HG03025 (cell line): ENCODE measurements around the gene PTGDR.
A peak's percentile ranks its signal among the peaks of the same experiment; 100 is the strongest.

Experiments
- ATAC-seq: cut with Tn5 transposase; IDR thresholded peaks from one replicate; pipeline ENCODE4 v1.9.1; 2021; ENCODE audit warnings: mild to moderate bottlenecking, moderate library complexity; ENCODE audit not compliant: unreplicated experiment, low FRiP score

The PTGDR gene, protein sequence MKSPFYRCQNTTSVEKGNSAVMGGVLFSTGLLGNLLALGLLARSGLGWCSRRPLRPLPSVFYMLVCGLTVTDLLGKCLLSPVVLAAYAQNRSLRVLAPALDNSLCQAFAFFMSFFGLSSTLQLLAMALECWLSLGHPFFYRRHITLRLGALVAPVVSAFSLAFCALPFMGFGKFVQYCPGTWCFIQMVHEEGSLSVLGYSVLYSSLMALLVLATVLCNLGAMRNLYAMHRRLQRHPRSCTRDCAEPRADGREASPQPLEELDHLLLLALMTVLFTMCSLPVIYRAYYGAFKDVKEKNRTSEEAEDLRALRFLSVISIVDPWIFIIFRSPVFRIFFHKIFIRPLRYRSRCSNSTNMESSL

DNA sequence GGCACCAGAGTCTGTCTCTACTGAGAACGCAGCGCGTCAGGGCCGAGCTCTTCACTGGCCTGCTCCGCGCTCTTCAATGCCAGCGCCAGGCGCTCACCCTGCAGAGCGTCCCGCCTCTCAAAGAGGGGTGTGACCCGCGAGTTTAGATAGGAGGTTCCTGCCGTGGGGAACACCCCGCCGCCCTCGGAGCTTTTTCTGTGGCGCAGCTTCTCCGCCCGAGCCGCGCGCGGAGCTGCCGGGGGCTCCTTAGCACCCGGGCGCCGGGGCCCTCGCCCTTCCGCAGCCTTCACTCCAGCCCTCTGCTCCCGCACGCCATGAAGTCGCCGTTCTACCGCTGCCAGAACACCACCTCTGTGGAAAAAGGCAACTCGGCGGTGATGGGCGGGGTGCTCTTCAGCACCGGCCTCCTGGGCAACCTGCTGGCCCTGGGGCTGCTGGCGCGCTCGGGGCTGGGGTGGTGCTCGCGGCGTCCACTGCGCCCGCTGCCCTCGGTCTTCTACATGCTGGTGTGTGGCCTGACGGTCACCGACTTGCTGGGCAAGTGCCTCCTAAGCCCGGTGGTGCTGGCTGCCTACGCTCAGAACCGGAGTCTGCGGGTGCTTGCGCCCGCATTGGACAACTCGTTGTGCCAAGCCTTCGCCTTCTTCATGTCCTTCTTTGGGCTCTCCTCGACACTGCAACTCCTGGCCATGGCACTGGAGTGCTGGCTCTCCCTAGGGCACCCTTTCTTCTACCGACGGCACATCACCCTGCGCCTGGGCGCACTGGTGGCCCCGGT lies at the start of gene PTGDR:
PTGDR (plus strand) TSS at position 198 of the 778 bp plus-strand sequence; CDS start at position 315, 117 bp downstream.
- ATAC-seq = no peak

- ATAC-seq = no peak
Measured at GRCh38 chr14:52219488-52220084, 47.9 kb upstream of the PTGDR start.

DNA sequence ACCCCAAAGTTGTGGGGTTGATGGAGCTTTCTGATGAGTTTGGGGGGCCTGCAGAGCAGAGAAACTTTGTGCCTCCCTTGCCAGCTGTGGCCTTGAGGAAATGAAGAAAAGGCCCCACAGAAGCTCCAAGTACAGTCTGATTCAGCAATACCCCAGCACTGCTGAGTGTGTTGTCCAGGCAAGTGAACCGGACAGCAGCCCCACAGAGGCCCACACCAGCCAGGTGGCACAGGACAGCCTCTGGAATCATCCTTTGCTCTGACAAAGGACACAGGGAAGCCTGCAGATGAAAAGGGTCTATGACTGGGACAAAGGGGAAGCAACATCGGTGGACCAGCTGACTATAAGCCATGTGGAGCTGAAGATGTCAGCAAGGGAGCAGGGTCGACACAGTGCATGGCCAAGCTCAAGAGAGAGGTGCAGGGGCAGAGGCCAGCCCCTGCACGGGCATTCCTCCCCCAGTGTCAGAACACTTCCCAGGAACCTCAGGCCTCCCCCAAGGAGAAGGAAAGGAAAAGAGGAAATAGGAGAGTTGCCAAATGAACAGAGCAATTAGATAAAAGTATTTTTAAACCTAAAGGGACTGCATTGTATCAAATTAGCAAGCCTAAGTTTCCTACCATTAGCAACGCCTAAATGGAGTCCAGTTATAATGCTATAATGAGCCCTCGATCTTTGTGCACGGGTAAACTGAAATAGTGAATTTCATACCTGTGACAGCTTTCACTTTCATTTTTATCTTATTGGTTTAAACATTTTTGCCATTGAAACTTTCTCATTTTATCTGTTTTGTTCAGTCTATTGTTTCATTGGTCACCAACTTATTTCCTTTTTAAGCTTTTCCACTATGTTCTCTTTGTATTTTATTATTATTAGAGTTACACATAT lies 46.3 kb upstream of the PTGDR start:
- no peak for ATAC-seq

GRCh38 chr14:52222901-52223300 lies 44.6 kb upstream of the PTGDR start:
- no peak for ATAC-seq

- no peak for ATAC-seq
Measured at GRCh38 chr14:52227619-52228222, 39.8 kb upstream of the PTGDR start.

GRCh38 chr14:52233693-52234092 lies 33.8 kb upstream of the PTGDR start:
- ATAC-seq = no peak

GRCh38 chr14:52235434-52235833 lies 32.1 kb upstream of the PTGDR start:
- ATAC-seq = no peak

- ATAC-seq = no peak
Measured at GRCh38 chr14:52235866-52236510, 31.5 kb upstream of the PTGDR start.

DNA sequence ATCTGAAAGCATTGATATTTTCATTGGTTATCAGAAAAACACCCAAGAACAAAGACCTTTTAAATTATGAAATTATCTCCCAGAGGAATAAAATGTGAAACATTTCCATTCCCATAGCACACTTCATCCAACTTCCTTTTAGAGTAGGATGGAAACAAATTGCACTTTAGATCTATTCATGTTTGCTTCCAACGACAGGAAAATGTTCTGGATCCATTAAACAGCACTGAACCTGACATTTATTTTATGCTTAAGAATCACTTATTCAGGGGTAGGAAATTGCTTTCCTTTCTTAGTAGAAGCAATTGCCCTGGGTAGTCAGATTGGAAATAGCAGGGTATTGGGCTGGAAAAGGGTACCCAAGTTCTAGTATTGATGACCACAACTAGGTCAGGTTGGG lies 28.8 kb upstream of the PTGDR start:
- no peak for ATAC-seq

GRCh38 chr14:52240623-52241022 lies 26.9 kb upstream of the PTGDR start:
- ATAC-seq = no peak

GRCh38 chr14:52241087-52241793 lies 26.3 kb upstream of the PTGDR start:
- no peak for ATAC-seq

DNA sequence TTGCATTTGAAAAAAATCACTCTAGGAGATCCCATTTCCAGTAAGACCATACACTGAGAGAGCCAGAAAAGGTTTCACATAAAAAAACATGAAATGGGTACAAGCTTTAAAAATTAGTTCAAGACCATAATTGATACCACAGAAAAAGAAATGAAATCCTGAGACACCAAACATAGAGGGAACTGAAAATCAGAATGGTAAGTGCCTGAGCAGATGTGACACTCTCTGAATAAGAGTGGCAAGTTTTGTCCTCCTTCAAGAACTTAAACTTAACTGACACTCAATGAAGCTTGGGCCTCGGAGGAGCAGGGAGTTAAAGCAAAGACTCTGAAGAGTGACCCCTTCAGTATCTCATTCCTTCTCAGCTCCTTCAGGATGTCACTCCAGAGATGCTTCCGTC lies 23.2 kb upstream of the PTGDR start:
- ATAC-seq = no peak

DNA sequence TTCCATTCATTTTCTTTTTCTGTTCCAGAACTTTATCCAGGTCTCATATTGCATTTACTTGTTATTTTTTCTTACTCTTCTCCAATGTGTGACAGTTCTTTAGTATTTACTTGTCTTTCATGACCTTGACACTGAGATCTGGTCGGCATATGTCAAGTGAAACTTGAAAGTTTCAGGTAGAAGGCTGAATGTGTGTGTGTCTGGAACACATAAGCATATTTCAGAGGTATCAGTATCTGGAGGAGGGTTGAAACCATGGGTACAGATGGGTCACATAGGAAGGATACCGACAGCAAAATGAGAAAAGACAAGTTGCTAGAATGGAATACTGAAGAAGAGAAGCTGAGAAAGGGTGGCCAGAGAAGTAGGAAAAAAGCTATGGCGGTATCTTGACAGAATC lies 22.5 kb upstream of the PTGDR start:
- peak; percentile 45 for ATAC-seq

GRCh38 chr14:52248057-52248456 lies 19.4 kb upstream of the PTGDR start:
- ATAC-seq = no peak

DNA sequence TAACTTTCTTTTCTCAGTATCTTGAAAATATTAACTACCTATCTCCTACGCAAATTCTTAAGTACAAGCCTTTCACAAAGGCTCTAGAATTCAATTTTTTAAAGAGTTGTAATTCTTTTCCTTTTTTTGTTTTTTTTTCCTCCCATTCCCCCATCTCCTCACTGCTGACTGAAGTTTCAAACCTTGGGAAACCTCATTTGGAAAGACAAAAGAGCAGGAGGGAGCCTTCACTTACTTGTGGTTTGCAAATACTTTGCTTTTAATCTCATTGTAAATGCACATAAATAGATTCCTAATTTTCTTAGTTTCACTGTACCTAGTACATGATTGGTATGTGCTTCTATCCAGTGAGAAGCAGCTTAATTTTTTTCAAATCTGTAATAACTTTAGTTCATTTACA lies 15.8 kb upstream of the PTGDR start:
- ATAC-seq = no peak

- no peak for ATAC-seq
Measured at GRCh38 chr14:52253503-52253902, 14.0 kb upstream of the PTGDR start.

DNA sequence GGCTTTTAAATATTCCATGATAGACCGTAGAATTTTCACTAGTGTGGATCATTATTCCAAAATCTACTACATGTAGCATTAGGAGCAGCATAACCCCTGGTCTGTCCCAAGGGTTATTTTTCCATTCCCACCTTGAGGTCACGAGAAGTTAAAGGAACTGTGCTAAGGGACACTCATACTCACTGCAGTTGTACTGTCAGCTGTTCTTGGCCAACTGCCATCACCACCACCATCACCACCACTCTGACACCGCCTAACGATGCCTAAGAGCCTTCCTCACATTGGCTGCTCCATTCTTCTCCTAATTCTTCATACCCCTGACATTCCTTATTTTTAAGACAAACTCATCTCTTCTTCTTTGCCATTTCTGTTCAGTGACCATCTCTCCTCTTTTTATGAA lies 13.4 kb upstream of the PTGDR start:
- ATAC-seq = no peak

GRCh38 chr14:52258783-52259182 lies 8.7 kb upstream of the PTGDR start:
- ATAC-seq = no peak

DNA sequence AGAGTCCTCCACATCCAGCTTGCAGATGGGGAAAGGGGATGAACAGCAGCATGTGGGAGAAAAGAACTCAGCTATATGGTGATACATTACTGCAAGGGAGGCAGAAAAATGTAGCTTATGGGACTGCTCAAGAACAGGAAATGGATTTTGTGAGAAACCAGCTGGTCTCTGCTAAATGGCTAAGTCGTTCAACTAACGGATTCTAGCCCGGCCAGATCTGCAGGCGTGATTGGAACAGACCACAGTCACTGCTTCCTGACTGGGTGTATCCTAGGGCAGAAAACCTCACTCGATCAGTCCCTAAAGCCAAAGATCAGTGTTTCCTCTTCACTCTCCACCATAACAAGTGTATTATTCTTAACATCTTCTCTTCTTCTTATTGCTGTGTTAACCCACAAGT lies 8.1 kb upstream of the PTGDR start:
- no peak for ATAC-seq
